HFFc6 (cell line): ENCODE results near the gene CCDC187. TPM values are rescaled to one million over a fixed set of nuclear protein-coding genes. Genes with fewer than 3 reads are reported as not detected.

Source experiments
- DNase-seq: peaks from one replicate; pipeline ENCODE4 v3.0.0-alpha.2; 2018
- H3K27ac Mint-ChIP-seq: 2 replicates; pipeline ENCODE4 v1.8.0; 2020; ENCODE audit warnings: mild to moderate bottlenecking, mixed read lengths
- H3K27me3 Mint-ChIP-seq: 2 replicates; pipeline ENCODE4 v1.8.0; 2021; ENCODE audit warnings: mild to moderate bottlenecking, moderate library complexity, mixed read lengths; ENCODE audit not compliant: insufficient read depth
- H3K36me3 Mint-ChIP-seq: 2 replicates; pipeline ENCODE4 v1.8.0; 2021; ENCODE audit warnings: low read depth, mixed read lengths
- H3K4me1 Mint-ChIP-seq: 2 replicates; pipeline ENCODE4 v1.8.0; 2020; ENCODE audit warnings: low read depth, mixed read lengths
- H3K4me3 Mint-ChIP-seq: 2 replicates; pipeline ENCODE4 v1.8.0; 2020; ENCODE audit warnings: mild to moderate bottlenecking, moderate library complexity, mixed read lengths
- H3K9me3 Mint-ChIP-seq: 2 replicates; pipeline ENCODE4 v1.8.0; 2020; ENCODE audit warnings: mild to moderate bottlenecking, mixed read lengths
- CTCF ChIP-seq: fragments of 200-600 bp; sonication (generic); IDR thresholded peaks from 2 replicates; pipeline ENCODE4 v1.5.0; 2021; ENCODE audit warnings: antibody characterized with exemption, mild to moderate bottlenecking
- total RNA-seq, 6 experiments: library from RNA; stranded (reverse); fragmentation: NEBNext Ultra II Directional; extraction: Animal tissue kit (Norgen Biotek cat#: 25700); gene quantifications; 2 replicates in 1 of 6; 3 replicates in 5 of 6; pipeline ENCODE4 v1.2.3, GENCODE V29; 2021

CCDC187 gene
- total RNA-seq, 6 experiments from 2014 or later, result not detected

- Mint-ChIP-seq H3K36me3 (no peaks in the 10 kb centered on the region), H3K4me3 (no peak overlapping the region), H3K9me3 (no peaks in the 10 kb centered on the region), H3K27me3 (peaks cover 18% of the 10 kb centered on the region), H3K27ac (no peak overlapping the region), H3K4me1 (no peaks in the 10 kb centered on the region)
- TF ChIP-seq CTCF, result no peak
- DNase-seq, result no peak
Measured at GRCh38 chr9:136286359-136286986, 17.4 kb downstream of the CCDC187 start.

GRCh38 chr9:136285501-136286358, 18.2 kb downstream of the CCDC187 start:
- no peaks in the 10 kb centered on the region for H3K36me3 Mint-ChIP-seq
- no peak for TF ChIP-seq CTCF

GRCh38 chr9:136284951-136285350, 18.9 kb downstream of the CCDC187 start:
- H3K9me3 Mint-ChIP-seq, result peaks cover 3% of the 10 kb centered on the region; the same call in 1 of the 2 replicates
- no peak overlapping the region for H3K4me3 Mint-ChIP-seq
- no peak for DNase-seq
- no peak for TF ChIP-seq CTCF
- H3K36me3 Mint-ChIP-seq, result no peaks in the 10 kb centered on the region
- no peaks in the 10 kb centered on the region for H3K4me1 Mint-ChIP-seq
- no peak overlapping the region for H3K27ac Mint-ChIP-seq
- peaks cover 20% of the 10 kb centered on the region for H3K27me3 Mint-ChIP-seq

More at GRCh38 chr9:136285501-136286358, 18.2 kb downstream of the CCDC187 start:
- Mint-ChIP-seq H3K9me3 (no peaks in the 10 kb centered on the region), H3K27ac (no peak overlapping the region), H3K4me3 (no peak overlapping the region), H3K27me3 (peaks cover 18% of the 10 kb centered on the region), H3K4me1 (no peaks in the 10 kb centered on the region)
- DNase-seq, result no peak

GRCh38 chr9:136284311-136284710, 19.6 kb downstream of the CCDC187 start:
- DNase-seq, result no peak
- peaks cover 5% of the 10 kb centered on the region; the same call in 1 of the 2 replicates for H3K9me3 Mint-ChIP-seq
- peaks cover 24% of the 10 kb centered on the region for H3K27me3 Mint-ChIP-seq
- H3K4me3 Mint-ChIP-seq, result no peak overlapping the region
- no peaks in the 10 kb centered on the region for H3K4me1 Mint-ChIP-seq
- H3K36me3 Mint-ChIP-seq, result no peaks in the 10 kb centered on the region
- H3K27ac Mint-ChIP-seq, result no peak overlapping the region
- no peak for TF ChIP-seq CTCF

GRCh38 chr9:136283291-136284235, 20.3 kb downstream of the CCDC187 start:
- peak; percentile 91 for TF ChIP-seq CTCF
- no peaks in the 10 kb centered on the region for H3K4me1 Mint-ChIP-seq
- H3K27ac Mint-ChIP-seq, result no peak overlapping the region

More at GRCh38 chr9:136283291-136284235, 20.3 kb downstream of the CCDC187 start:
- peaks cover 5% of the 10 kb centered on the region; the same call in 1 of the 2 replicates for H3K9me3 Mint-ChIP-seq
- peak; percentile 50 for DNase-seq
- no peak overlapping the region for H3K4me3 Mint-ChIP-seq
- no peaks in the 10 kb centered on the region for H3K36me3 Mint-ChIP-seq
- H3K27me3 Mint-ChIP-seq, result peaks cover 32% of the 10 kb centered on the region
